ENCODE measurements around the gene FBXL16.

The FBXL16 gene

GRCh38 chr16:734208-734980 is 28.8 kb upstream of the FBXL16 start:
- no peak for DNase-seq

- DNase-seq, result no peak
These were observed 28.0 kb upstream of the FBXL16 start for GRCh38 chr16:733382-734207.

- no peak for DNase-seq
These were observed 27.3 kb upstream of the FBXL16 start for GRCh38 chr16:732936-733335.

GRCh38 chr16:732332-732731 is 26.7 kb upstream of the FBXL16 start:
- DNase-seq, result no peak

- no peak for DNase-seq
These were observed 25.3 kb upstream of the FBXL16 start for GRCh38 chr16:730666-731509.

- no peak for DNase-seq
These were observed 24.4 kb upstream of the FBXL16 start for GRCh38 chr16:729768-730665.

- DNase-seq, result no peak
These were observed 23.5 kb upstream of the FBXL16 start for GRCh38 chr16:728890-729744.

GRCh38 chr16:728131-728889 is 22.7 kb upstream of the FBXL16 start:
- DNase-seq, result peak; percentile 47

GRCh38 chr16:727291-727977 is 21.8 kb upstream of the FBXL16 start:
- no peak for DNase-seq

- no peak for DNase-seq
These were observed 21.1 kb upstream of the FBXL16 start, which contains the start of the genes CCDC78 and HAGHL for GRCh38 chr16:726438-727290. Gene CCDC78, minus strand, starts transcription at chr16:726443. Its CDS starts 76 bp downstream, at chr16:726367. Gene HAGHL, plus strand, starts transcription at chr16:727106. Its CDS starts 404 bp downstream, at chr16:727510.

GRCh38 chr16:726188-726437 is 20.5 kb upstream of the FBXL16 start:
- DNase-seq, result no peak

- DNase-seq, result no peak
These were observed 20.0 kb upstream of the FBXL16 start for GRCh38 chr16:725463-726187.

GRCh38 chr16:725041-725376 is 19.4 kb upstream of the FBXL16 start:
- DNase-seq, result no peak

GRCh38 chr16:724188-725040 is 18.8 kb upstream of the FBXL16 start:
- no peak for DNase-seq

- DNase-seq, result no peak
These were observed 18.1 kb upstream of the FBXL16 start for GRCh38 chr16:723695-724094.

GRCh38 chr16:722835-723633 is 17.4 kb upstream of the FBXL16 start:
- no peak for DNase-seq

Data from NCI-H774 (cell line).